ENCODE data around the gene TCFL5.

The TCFL5 gene

DNA sequence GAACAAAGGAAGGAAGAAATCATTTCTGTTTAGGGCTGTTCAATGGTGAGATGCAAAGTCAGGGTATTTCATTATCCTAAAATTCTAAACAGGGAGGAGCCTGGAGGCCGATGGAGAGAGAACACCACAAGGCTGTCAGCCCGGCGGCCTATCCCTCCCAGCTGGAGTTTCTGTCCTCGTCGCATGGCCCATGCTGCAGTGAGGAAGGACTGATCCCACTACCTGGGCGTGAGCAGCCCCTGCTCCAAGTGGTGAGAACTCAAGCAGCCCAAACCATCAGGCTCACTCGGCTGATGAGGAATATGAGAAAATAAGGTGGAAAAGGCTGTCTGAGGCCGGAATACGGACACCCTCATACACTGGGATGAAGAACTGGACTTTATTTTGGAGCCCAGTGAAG, 33.9 kb upstream of the TCFL5 start:
- no peak for DNase-seq

DNA sequence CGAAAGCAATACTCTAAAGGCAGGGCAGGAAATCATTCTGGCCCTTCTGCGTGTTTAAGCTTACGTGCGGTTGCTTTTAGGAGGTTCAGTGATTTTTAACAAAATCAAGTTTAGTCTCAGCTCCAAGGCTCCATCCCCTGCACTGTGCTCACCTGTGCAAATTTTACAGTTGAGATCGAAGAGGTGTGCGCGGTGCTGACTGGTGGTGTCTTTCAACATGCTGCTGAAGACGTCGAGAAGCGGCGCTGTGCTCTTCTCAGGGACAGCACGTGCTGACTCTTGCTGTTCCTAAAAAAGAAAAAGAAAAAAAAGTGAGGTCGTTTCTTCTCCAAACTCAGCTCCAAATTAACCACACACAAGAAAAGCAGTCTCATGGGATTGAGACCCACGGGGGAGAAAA, 32.6 kb upstream of the TCFL5 start:
- DNase-seq = no peak

DNA sequence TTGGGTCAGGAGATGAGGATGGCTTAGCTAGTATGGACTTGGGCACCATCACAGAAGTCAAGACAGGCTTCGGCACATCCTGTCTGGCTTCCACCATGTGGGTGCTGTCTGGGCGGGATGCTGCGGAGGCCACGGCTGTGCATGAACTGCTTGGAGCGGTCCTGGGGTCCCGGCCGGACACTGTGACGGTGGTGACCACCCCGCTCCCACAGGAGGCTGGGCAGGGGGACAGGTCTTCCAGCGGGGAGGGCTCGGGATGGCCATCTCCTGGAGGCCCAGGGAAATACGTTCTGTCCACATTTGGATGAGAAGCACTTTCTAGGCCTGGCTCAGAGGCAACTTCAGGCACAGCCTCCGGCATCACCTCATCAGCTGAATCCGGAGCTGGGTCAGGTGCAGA, 32.1 kb upstream of the TCFL5 start:
- no peak for DNase-seq

DNA sequence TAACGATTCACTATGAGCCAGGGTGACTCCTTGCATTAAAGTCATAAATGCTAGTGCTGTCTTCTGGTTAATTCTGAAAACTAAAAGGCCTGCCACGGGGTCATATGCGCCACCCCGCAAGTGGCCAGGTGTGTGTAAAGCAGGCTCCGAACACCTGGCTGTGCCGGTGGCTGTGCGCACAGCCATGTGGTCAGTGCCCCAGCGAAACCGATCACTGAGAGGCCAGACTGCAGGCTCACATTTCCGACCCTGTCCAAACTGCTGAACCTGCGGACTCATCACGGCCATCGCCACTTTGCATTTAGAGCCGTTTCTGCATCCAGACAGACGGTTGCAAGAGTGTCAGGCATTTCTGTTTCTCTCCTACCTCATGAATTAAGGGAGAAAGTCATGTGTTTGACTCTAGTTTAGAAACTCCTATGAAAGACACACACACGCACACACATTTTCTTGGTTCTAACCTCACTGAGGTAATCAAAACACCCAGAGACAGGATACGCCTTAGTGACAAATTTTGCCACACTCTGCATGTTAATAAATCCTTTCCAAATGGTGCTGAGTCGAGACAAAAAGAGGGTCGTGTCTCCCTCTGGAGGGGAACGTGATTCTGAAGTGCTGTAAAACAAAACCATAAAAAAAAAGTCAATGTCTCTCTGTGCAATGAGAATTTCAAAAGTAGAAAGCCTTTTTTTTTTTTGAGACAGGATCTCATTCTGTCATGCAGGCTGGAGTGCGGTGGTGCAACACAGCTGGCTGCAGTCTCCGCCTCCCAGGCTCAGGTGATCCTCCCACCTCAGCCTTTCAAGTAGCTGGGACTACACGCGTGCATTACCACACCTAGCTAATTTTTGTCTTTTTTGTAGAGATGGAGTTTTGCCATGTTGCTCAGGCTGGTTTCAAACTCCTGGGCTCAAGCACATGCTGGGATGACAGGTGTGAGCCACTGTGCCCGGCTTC, 31.0 kb upstream of the TCFL5 start:
- DNase-seq = no peak

DNA sequence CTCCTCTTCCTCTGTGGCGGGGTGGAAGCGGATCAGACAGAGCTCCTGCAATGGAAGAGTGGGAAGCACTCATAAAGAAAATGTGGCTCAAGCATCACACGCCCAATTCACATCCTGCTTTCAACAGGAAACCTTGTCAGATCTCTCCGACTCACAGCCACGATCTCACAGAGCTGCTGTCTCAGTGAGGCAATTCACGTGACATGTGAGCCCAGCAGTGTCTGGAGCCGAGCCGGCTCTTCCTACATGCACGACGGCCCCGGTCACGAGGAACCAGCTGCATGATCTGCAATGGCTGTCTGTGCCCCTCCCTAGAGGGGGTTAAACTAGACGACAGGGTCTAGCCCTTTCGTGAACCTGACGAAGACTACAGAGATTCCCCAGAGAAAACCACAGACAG, 29.5 kb upstream of the TCFL5 start:
- DNase-seq = no peak

DNA sequence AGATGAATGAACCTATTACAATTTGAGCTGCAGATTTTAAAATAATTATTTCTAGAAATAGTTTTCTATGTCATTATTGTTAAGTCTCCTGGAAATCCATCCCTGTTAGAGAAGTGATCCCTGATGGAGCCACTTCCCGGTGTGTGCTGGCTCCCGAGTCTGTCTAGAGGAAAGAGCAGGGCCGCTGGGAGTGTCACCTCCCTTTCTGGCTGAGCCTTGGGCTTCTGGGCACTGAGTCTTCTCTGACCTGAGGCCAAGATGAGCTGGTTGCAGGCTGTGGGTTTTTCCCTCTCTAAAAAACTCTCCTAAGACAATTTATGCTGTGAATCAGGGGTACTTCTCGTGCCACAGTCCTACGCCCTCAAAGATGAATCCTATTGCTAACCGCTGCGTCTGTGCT, 28.8 kb upstream of the TCFL5 start:
- DNase-seq = no peak

DNA sequence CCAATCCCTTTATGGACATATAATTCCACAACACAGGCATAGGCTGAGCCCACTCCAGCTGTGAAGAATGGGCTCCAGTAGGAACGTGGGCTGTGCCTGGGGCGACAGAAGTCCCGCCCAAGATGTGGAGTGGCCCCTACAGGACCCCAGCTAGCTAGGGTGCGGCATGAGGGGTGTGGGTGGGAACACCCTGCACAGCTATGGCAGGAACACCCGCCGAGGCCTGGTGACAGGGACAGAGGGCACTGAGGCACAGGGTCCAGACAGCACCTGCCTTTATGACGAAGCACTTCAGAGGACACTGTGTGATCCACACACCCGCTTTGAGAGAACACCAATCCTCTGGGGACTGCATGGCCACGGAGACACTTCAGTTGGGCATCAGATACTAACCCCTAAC, 28.2 kb upstream of the TCFL5 start:
- DNase-seq = no peak

DNA sequence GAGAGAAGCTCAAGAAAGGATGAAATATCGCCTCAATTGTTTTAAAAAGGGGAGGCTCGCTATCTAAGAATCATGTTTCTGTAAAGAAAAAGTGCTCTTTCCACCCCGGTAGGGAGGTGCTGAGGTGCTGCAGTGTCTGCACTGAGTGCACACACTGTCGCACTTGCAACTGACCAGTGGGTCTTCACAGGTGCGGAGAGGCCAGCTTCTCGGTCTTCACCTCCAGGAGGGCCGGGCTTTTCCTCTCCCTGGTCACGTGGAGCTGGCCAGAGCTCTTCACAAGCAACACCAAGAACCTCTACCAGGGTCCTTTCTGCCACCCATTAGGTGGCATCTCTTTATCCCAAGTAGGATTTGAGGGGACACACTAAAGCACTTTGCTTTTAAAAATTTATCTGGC, 27.8 kb upstream of the TCFL5 start:
- DNase-seq = no peak

DNA sequence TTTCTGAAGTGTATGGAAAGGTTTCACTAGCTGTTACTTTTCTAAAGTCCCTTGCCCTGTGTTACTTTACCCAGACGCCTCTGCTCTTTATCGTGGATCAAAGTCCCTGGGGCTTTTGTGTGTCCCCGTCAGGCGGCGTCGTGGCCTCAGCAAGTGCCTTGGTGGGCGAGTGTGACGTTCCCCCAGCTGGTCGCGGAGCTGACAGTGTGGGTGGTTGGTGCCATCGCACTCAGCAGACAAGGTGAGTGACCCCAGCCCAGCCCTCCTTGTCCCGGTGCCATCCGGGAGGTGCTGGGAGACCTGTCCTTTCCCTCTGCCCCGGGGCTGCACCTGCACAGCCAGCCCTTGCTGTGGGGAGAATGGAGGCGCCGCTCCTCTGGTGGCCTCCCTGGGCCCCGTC, 27.3 kb upstream of the TCFL5 start:
- no peak for DNase-seq

DNA sequence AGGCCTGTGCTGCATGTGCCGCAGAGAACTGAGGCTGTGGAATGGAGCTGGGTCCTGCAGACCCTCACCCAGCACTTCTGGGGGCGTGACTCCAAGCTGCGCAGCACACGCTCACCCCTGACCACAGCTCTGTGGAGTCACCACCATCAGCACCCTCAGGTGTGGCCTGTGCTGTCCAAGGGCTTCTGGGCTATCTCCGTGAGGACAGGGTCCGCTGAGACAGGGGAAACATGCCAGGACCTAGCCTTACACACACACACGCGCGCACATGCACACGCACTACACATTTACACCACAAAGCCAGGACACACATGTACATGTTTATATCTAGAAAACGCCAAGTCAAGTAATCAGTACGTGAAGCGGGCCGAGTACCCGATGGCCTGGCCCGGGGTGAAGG, 26.8 kb upstream of the TCFL5 start:
- no peak for DNase-seq

DNA sequence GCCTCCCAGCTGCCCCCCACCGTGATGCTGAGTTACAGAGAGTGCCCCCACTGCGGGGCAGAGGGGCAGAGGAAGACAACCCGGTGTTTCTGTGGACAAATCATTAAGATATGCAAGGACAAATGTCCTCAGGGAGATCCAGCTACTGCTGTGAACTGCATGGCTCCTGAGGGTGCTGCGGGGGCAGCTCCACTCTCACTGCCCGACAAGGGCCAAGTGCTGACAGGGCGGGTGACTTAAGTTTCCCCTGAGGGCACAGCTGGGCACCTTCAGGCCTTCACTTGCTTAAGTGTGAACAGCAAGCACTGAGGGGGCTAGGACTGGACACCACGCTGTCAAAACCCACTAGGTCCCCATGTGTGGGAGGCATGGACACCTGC, 26.2 kb upstream of the TCFL5 start:
- DNase-seq = no peak

DNA sequence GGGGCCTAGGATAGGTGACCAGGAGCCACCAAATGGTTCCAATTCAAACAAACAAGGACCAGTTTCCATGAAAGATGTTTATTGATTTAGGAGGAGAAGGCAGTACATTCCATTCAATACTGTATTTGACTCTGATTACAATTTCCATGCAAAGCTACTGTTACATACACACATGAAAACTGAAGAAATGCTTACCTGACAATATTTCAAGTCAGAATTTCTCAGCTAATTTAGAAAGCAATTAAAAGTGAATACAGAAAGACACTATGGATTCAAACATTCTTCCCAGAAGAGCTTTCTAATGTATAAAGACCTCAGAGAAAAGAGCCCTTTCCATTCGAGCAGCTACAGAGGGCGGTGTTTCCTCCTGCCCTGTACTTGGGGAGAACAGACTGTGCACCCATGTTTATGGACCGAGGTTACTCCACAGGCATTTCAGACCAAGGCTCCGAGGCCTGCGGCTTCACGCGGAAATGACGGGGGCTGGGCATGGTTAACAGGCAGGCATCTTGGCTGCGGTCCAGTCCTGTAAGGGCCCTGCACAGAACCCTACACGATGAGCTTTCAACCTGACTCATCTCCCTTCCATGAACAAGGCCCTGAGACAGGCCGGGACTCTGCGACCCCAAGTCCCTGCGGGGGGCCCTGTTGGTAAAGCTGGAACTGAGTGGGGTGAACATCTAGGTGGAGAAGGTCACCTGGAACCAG, 25.7 kb upstream of the TCFL5 start:
- DNase-seq = peak; percentile 15

DNA sequence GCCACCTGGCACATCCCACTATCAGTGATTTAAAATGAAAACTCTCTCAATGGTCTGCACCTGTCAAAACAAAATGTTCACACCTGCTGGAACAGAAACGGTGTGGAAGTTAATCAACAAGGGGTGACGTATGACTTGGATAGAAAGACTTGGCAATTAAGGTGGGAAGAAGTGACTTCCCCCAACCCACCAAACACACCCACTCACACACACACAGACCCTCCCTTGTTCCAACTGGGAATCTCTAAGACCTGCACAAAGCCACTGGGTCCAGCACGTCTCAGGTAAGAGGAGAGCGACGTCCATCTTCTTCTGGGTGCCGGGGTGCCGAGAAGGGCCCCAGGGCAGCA, 25.1 kb upstream of the TCFL5 start:
- DNase-seq = no peak

DNA sequence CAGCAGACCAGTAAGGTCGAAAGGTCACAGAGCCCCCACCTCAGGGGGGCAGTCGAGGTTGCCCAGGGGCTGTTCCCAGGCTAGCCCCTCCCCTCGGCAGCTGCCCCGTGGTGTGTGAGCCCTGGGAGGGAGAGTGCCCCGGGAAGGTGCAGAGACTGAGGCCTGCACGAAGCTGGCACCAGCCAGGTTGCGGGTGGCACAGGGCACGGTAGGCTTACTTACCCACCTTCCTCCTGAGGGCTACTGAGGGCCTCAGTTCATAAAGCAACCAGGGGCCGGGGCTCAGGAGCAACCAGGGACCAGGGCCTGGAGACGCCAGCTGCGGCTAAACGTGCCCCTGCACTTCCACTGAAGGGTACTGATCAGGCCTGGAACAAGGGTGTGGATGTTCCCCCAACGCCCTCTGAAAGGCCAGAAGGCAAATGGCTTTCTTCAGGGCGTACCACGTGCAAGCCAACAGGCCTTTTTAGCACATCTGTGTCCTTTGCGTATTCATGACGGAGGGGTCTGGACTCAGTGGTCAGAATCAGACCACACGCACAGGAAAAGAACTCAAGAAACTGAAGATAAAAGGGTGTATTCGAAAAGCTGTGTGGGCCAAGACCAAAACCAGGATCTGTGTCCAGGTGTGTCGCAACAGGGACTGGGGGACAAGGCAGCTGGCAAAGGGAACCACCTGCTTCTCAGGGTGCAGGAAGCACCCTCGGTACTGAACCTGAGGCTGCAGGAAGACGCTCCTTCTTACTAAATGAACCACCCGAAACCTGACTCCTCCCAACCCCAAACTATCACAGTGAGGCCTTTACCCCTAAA, 24.5 kb upstream of the TCFL5 start:
- DNase-seq = no peak

DNA sequence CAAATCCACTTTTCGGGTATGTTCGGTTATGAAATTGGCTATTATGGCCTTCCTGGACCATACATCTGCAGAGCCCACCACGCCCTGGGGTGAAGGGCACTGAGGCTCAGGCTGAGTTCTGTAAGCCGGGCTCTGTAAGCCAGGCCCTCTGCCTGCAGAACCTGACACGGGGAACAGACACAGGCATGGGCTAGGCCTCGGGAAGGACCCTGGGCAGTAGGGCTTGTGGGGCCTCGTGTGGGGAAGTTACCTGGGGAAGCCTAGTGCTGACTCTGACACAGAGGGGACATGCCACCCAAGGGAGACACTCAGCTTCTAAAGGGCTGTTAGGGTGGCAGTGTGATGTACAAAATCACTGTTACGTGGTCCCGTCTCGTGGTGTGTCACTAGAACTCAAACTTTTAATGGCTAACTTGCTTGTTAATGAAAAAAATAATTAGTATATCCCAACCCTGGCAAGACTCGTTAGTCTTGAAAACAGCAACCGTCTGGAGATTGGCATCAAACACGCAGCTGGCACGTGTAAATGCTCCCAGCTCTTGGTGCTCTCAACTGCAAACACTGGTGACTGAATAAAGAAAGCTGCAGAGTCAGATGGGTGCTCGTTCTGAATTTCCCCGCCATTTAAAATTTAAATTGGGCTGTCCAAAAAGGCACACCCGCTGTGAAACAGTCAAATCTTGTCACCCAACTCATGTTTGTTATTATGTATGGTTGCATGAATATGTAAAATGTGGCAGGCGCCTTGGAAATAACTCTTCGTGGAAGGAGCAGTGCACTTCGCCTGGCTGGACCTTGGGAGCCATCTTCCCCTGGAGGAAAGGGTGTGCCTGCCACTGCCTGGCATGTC, 23.6 kb upstream of the TCFL5 start:
- DNase-seq = no peak

DNA sequence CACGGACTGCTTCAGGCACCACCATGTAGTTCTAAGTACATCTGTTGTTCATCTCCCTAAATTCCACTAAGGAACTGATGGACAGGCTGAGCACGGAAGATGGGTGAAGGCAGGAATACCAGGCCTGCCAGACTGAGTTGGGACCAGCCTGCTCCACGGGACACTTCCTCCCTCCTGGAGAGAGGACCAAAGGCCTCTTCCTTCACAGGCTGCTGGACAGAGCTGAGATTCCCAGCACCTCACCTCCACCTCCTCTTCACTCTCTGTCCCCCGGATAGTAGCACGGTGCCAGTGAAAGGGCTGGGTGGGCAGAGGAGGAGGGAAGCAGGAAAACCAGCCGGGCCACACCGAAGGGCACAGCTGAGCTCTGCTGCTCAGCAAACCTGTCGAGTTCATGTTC, 22.9 kb upstream of the TCFL5 start:
- no peak for DNase-seq

DNA sequence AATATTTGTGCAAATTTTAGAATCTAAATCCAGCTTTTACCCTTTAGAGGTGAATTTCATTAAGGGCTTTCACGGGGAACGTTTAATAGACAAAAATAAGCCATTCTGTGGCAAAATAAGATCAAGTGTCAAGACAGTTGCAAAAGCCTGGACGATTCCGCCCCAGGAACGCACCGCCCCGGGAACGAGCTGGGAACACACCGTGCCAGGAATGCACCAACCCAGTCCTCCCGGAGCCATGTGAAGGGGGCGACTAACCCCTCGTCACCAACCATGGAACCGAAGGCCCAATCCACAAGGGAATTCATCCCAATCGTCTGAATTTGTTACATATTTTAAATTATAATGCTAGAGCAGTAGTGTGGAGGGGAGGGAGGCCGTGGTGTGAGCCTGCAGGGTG, 20.8 kb upstream of the TCFL5 start:
- no peak for DNase-seq

DNA sequence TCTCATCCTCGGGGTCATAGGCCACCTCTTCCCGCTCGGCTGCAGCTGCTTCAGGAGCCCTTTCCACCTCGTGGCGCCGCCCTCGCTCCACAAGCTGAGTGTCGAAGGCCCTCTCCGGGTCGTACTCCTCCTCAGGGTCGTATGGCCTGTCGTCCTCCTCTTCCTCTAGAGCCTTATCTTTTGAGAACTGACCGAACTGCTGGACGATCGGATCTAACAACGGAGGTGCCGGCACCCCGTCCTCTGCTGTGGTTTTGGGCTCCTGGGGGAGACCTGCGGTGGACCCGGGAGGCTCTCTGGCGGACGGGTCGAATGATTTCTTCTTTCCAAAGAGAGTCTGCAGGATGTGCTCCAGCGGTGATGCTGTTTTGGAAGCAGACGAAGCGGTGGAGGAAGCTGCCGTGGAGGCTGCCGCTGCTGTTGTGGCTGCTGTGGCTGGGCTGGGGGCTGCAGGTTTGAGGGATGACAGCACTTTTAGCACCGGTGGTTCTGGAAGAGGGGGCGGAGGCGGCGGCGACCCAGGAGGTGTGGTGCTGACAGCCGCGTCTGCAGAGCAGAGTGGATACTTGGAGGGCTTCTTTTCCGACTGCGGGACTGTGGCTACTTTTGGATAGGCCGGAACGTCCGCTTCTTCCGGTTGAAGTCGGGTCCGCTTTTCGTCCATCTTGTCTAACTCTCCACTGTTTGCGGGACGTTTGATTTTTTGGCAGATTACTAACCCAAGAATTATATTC, 20.2 kb upstream of the TCFL5 start:
- no peak for DNase-seq

DNA sequence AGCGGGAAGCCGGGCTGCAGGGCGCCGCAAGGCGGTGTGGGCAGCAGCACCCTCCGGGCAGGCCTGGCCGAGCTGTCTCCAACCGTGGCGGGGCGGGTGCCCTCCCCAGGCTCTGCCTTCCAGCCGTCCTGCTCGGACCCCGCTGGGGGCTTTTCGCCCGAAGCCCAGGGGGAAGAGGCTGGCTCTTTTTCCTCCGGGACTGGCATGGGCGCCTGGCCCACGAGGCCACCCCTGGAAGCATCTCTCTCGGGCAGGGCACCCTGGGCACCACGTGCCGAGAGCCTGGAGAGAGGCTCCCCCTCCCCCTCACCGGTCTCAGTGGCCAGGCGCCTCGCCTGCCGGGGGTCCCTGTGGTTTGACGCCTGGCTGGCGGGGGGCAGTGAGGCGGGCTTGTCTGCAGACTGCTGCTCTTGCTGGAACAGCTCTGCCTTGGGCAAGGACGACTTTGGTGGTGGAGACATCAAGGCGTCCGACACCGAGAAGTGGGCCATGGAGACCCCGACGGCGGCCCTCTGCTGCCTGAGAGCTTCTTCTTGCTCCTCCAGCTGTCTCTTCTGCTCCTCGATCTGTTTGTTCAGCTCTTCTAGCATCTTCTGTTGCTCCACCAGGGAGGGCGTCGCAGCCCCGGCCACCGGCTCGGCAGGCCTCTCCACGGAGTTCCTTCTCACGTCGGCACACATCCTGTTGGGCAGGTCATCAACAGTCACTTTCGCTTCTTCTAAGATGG, 19.5 kb upstream of the TCFL5 start:
- no peak for DNase-seq

DNA sequence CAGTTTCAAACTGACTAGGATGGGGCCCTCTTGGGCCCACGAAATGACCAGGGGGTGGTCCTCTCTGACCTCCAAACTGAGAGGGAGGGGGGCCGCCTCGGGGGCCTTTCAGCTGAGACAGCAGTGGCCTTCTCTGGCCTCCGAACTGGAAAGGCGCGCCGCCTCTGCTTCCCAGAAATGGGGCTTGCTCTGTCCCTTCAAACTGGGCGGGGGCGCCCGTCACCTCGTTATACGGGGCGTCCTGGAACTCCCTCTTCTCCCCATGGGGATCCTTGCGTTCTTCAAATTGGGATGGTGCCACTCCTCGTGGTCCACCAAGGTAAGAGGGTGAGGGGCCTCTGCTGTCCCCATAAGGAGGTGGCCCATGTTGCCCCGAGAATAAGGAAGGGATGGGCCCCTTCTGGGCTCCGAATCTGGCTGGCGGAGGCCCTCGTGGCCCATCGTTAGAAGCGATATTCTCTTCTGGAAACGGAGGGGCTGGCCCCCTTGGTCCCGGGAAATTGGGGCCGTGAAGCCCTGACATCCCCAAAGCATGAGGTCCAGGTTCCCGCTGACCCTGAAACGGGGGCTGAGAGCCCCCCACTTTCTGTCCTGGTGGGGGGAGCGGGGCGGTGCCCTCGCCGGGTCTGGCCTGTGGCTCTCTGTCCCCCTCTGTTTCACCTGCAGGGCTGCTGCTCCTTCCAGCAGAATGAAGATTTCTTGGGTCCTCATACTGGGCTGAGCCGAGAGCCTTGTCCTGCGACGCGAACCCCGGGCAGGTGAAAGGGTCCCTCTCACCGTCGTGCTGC, 18.7 kb upstream of the TCFL5 start:
- no peak for DNase-seq
